VCaP (cell line): ENCODE data around the gene KLHL15.

Experiments used
- H3K27ac ChIP-seq: fragments of 450-650 bp; 2 replicates; pipeline ENCODE4 v1.5.1; 2017
- CTCF ChIP-seq: fragments of 450-650 bp; conservative IDR thresholded peaks from 2 replicates; pipeline ENCODE4 v1.5.1; 2017; ENCODE audit warnings: mild to moderate bottlenecking, moderate library complexity

KLHL15 gene

GRCh38 chrX:24023972-24024669 is 2.9 kb downstream of the KLHL15 start:
- peak overlapping the region; percentile 93 for H3K27ac ChIP-seq

GRCh38 chrX:24023544-24023943 is 3.4 kb downstream of the KLHL15 start:
- no peak for TF ChIP-seq CTCF
- H3K27ac ChIP-seq, result no peak overlapping the region

More at GRCh38 chrX:24023972-24024669, 2.9 kb downstream of the KLHL15 start:
- no peak for TF ChIP-seq CTCF

- TF ChIP-seq CTCF, result no peak
- no peak overlapping the region for H3K27ac ChIP-seq
These were observed 6.6 kb downstream of the KLHL15 start for GRCh38 chrX:24020306-24020876.

- no peak for TF ChIP-seq CTCF
- H3K27ac ChIP-seq, result no peak overlapping the region
These were observed 7.5 kb downstream of the KLHL15 start for GRCh38 chrX:24019448-24019847.

- H3K27ac ChIP-seq, result no peak overlapping the region
- TF ChIP-seq CTCF, result no peak
These were observed 8.2 kb downstream of the KLHL15 start for GRCh38 chrX:24018809-24019208.

GRCh38 chrX:24017674-24018073 is 9.3 kb downstream of the KLHL15 start:
- no peak overlapping the region for H3K27ac ChIP-seq
- TF ChIP-seq CTCF, result no peak

GRCh38 chrX:24014388-24015018 is 12.5 kb downstream of the KLHL15 start:
- no peak for TF ChIP-seq CTCF
- no peak overlapping the region for H3K27ac ChIP-seq
